ENCODE measurements around the gene TPGS1.

DNA sequence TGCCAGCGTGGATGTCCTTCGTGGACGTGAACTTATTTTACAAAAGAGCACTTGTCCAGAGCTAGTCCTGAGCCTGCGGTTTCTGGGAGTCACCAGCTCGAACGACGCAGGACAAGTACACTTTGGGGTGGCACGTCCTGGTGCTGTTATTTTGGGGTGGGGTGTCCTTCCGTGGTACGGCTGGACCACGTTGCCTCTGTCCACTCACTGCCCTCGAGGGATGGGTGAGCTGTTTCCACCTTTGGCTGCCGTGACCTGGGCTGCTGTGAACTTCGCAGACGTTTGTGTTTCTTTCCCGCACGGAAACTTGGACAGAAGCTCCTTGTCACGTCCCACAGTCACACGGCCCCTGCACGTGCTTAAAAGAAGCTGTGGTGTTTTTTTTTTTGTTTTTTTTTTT is 47.5 kb downstream of the TPGS1 start:
- TF ChIP-seq POLR2A (IDR thresholded peaks at IDR 0.05) (no peak), POLR2AphosphoS5 (IDR thresholded peaks at IDR 0.05) (no peak)
